Muscle layer of colon (tissue), 2 donors: ENCODE data around the gene GPR132.
A peak's percentile ranks its signal among the peaks of the same experiment; 100 is the strongest.

Experiments used
- H3K27ac ChIP-seq: one replicate; pipeline ENCODE4 v1.7.0; 2013; ENCODE audit warnings: low read depth, mild to moderate bottlenecking, low read length, moderate library complexity
- H3K27me3 ChIP-seq, 2 donors: one replicate each; pipeline ENCODE4 v1.7.0; 2013; ENCODE audit warnings: low read length in 2 of 2, mild to moderate bottlenecking in 2 of 2; ENCODE audit not compliant: insufficient read depth in 2 of 2, control insufficient read depth in 1 of 2
- H3K36me3 ChIP-seq: one replicate; pipeline ENCODE4 v1.7.0; 2013; ENCODE audit warnings: mild to moderate bottlenecking, low read length; ENCODE audit not compliant: insufficient read depth
- H3K4me1 ChIP-seq: one replicate; pipeline ENCODE4 v1.7.0; 2013; ENCODE audit warnings: mild to moderate bottlenecking, low read length; ENCODE audit not compliant: insufficient read depth
- H3K4me3 ChIP-seq, 2 donors: one replicate each; pipeline ENCODE4 v1.7.0; 2013; ENCODE audit warnings: low read length in 2 of 2, low read depth in 1 of 2, mild to moderate bottlenecking in 1 of 2, moderate library complexity in 1 of 2
- H3K9ac ChIP-seq: one replicate; pipeline ENCODE4 v1.7.0; 2013; ENCODE audit warnings: low read length
- H3K9me3 ChIP-seq: one replicate; pipeline ENCODE4 v1.7.0; 2013; ENCODE audit warnings: mild to moderate bottlenecking, low read length
- donor health status: abdominal sarcoma.
- donor health status: Adenocarcinoma of cecum.

The GPR132 gene

DNA sequence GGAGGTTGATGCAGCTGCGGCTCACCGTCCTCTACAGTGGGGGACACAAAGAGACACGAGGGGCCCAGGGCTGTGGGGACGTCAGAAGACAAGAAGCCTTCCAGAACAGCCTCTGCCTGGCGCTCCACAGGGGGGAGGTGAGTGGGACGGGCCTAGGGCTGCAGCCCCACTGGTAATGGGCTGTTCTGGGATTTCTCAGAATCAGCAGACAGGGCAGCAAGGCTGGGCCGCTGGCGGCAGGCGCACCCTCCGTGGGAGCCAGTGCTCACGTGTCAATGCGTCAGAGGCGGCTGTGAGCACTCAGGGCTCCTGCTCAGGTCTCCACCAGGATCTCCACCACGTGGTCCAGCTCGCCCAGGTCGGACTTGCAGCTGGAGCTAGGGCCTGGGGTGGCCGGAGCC is 54.3 kb downstream of the GPR132 start:
- Histone ChIP-seq H3K4me1 (peaks cover 19% of the 10 kb centered on the region), H3K27ac (peak overlapping the region; percentile 56), H3K4me3 (no peak overlapping the region), H3K27me3 (no peaks in the 10 kb centered on the region), H3K9me3 (no peaks in the 10 kb centered on the region), H3K36me3 (no peaks in the 10 kb centered on the region), H3K9ac (no peak overlapping the region)

- Histone ChIP-seq H3K27ac (no peak overlapping the region), H3K9ac (no peak overlapping the region), H3K4me1 (peaks cover 19% of the 10 kb centered on the region), H3K9me3 (no peaks in the 10 kb centered on the region), H3K36me3 (no peaks in the 10 kb centered on the region), H3K4me3 (no peak overlapping the region), H3K27me3 (no peaks in the 10 kb centered on the region)
Measured at GRCh38 chr14:105010106-105010505, 55.1 kb downstream of the GPR132 start.

GRCh38 chr14:105007593-105008264 is 57.5 kb downstream of the GPR132 start:
- H3K4me1 ChIP-seq = peaks cover 19% of the 10 kb centered on the region
- no peaks in the 10 kb centered on the region for H3K27me3 ChIP-seq
- no peak overlapping the region for H3K9ac ChIP-seq
- H3K4me3 ChIP-seq = no peak overlapping the region
- H3K27ac ChIP-seq = no peak overlapping the region
- H3K9me3 ChIP-seq = no peaks in the 10 kb centered on the region
- no peaks in the 10 kb centered on the region for H3K36me3 ChIP-seq

GRCh38 chr14:105006831-105007592 is 58.2 kb downstream of the GPR132 start:
- no peak overlapping the region for H3K9ac ChIP-seq
- no peaks in the 10 kb centered on the region for H3K27me3 ChIP-seq
- H3K4me3 ChIP-seq = no peak overlapping the region
- H3K36me3 ChIP-seq = no peaks in the 10 kb centered on the region
- no peak overlapping the region for H3K27ac ChIP-seq
- H3K9me3 ChIP-seq = no peaks in the 10 kb centered on the region
- H3K4me1 ChIP-seq = peaks cover 15% of the 10 kb centered on the region

DNA sequence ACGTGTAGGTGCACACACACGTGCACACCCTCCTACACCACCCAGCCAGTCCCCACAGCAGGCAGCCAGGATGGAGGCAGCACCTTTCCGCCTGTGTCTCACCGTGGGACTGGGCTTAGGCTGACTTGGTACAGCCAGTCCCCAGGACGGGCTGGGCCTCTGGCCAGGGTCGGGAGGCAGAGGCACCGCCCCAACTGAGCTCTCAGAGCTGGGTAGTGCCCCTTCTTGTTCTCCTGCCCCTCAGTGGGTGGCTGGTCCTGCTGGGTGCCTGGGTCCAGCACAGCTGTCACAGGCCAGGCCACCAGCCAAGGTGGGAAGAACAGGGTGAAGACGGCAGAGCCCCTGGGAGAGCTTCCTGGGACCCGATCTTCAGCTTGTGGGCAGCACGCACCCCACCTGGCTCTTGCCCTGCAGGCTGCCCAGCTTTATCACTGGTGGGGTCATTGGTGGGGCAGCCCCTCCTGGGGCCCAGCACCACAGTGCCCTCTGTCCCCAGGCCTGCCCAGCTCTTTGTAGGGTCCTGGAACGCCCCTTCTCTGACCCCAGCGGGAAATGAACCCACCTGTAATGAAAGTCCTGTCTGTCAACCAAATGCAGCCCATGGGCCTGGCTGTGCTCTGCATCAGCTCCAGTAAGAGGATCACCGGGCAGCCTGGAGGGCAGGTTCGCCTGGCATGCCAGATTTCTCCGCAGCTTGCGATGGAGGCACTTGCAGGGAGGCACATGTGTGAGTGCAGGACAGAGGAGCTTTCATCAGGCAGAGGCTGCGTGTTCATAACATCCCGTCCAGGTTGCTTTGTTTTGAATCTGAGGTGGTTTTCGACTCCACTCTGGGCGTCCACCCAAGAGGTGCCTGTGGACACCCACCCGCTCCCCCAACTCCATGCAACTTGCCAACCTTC is 59.0 kb downstream of the GPR132 start:
- no peak overlapping the region for H3K27ac ChIP-seq
- H3K9me3 ChIP-seq = no peaks in the 10 kb centered on the region
- H3K27me3 ChIP-seq = no peaks in the 10 kb centered on the region
- H3K9ac ChIP-seq = no peak overlapping the region
- H3K4me1 ChIP-seq = peaks cover 7% of the 10 kb centered on the region
- H3K4me3 ChIP-seq = no peak overlapping the region
- no peaks in the 10 kb centered on the region for H3K36me3 ChIP-seq

DNA sequence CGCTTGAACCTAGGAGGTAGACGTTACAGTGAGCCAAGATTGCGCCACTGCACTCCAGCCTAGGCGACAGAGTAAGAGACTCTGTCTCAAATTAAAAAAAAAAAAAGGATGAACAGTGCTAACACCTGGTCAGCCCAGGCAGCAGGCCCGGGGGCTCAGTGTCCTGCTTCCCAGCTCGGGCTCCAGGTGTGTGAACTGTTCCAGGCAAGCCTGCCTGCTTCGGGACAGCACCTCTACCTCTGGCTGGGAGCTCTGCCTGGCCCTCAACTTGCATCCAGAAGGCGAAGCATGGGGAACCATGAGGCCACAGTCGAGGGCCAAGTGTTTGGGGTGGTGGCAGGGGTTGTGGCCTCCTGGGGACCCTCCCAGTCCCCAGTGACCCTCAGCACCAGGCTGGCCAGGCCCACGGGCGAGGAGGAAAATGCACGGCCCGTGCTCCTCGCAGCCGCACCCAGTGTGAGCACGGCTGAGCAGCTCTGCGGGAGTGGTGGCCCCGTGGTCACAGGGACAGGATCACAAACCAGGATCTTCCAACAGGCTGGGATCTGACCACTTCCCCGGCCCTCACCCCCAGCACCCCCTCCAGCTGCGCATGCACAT is 59.8 kb downstream of the GPR132 start:
- Histone ChIP-seq H3K9ac (no peak overlapping the region), H3K4me1 (peaks cover 4% of the 10 kb centered on the region), H3K27ac (no peak overlapping the region), H3K9me3 (no peaks in the 10 kb centered on the region), H3K4me3 (no peak overlapping the region), H3K36me3 (no peaks in the 10 kb centered on the region), H3K27me3 (no peaks in the 10 kb centered on the region)
